ENCODE data around the gene IRGM. TPM values are rescaled to one million over a fixed set of nuclear protein-coding genes. Genes with fewer than 3 reads are reported as not detected.
"Not testable (repeated sequence)": the region's sequence is repeated elsewhere in the genome, so short reads cannot be mapped to it uniquely, and the experiment has no call there.

Gene IRGM
- total RNA-seq, 8 experiments from 2014 or later = 0.05 to 0.52 (median 0.46) TPM; not detected in 5

DNA sequence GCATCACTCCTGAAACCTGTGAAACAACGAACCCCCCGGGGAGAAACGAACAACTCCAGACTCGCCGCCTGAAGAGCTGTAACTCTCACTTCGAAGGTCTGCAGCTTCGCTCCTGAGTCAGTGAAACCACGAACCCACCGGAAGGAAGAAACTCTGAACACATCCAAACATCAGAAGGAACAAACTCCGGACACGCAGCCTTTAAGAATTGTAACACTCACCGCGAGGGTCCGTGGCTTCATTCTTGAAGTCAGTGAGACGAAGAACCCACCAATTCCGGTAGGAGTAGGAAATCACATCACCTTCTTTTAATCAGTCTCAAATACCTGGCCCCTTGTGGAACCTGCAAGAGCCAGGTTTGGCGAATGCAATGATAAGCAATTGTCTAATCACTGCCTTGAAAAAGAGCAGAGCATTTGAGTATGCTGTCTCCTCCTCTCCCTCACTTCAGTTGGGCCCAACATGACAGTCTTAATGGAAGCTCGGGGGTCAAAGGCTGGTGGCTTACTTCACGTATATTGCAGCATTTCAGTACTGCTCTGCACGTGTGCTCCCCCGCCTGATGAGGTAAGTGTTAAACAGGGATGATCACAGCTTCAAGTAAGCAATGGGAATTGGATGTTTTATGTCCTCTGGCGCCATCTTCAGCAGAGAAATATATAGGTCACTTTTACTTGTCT is 473 bp downstream of the IRGM start:
- Histone ChIP-seq H3K27ac (no peak overlapping the region), H3K4me1 (replicated peaks in 1 of 2) (no peaks in the 10 kb centered on the region), H3K4me3 (no peak overlapping the region)
- WGBS, 10 experiments = 0 to 82% (median 29%) methylated on average over 1 to 21 of the region's 22 CpGs
- in situ Hi-C loops (cut with MboI; ENCODE audit: low pct_unique_long_range_greater_than_20kb in 2 of 9, low sequenced_read_pairs in 9 of 9, unreplicated experiment in 9 of 9) = loop anchor here in 1 of 9 experiments (10.0 kb wide), 1 partner anchor 52 kb away; no protein-coding TSS in a partner anchor
- ATAC-seq (replicated peaks in 6 of 8) = peak; percentile 84 to 96 (median 91)

DNA sequence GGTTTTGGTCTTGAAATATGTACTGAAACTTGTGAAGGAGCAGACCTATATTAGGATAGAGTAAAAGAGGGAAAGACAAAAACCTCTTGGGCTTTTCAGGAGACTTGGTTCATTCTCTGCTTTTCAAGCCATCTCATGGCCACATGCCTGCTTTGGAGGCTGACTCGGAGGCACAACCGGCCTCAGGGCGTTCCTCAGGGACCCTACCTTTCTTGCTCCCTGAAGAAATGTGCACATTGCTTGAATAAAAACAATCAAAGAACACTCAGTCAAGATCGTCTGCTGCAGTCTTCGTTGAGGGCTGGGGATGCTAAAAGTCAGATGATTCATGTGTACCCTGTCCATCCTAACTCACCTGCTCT is 994 bp downstream of the IRGM start:
- in situ Hi-C loops (cut with MboI; ENCODE audit: low pct_unique_long_range_greater_than_20kb in 2 of 9, low sequenced_read_pairs in 9 of 9, unreplicated experiment in 9 of 9) = loop anchor here in 1 of 9 experiments (10.0 kb wide), 1 partner anchor 53 kb away; no protein-coding TSS in a partner anchor
- ATAC-seq (replicated peaks in 6 of 8) = peak in 1 of 8 experiments; percentile 16
- Histone ChIP-seq H3K4me1 (replicated peaks in 1 of 2) (no peaks in the 10 kb centered on the region), H3K27ac (no peak overlapping the region), H3K4me3 (no peak overlapping the region)
- WGBS, 10 experiments = 0 to 100% (median 40%) methylated on average over 1 to 4 of the region's 5 CpGs; no CpG with 5 or more reads in 3 of the 10 experiments

DNA sequence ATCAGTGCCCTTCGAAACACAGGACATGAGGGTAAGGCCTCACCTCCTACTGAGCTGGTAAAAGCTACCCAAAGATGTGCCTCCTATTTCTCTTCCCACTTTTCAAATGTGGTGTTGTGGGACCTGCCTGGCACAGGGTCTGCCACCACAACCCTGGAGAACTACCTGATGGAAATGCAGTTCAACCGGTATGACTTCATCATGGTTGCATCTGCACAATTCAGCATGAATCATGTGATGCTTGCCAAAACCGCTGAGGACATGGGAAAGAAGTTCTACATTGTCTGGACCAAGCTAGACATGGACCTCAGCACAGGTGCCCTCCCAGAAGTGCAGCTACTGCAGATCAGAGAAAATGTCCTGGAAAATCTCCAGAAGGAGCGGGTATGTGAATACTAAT is 1.9 kb downstream of the IRGM start:
- WGBS, 10 experiments = 17 to 88% (median 78%) methylated on average over 1 to 4 of the region's 4 CpGs; no CpG with 5 or more reads in 5 of the 10 experiments
- Histone ChIP-seq H3K4me3 (no peak overlapping the region), H3K4me1 (replicated peaks in 1 of 2) (no peaks in the 10 kb centered on the region), H3K27ac (no peak overlapping the region)
- in situ Hi-C loops (cut with MboI; ENCODE audit: low pct_unique_long_range_greater_than_20kb in 2 of 9, low sequenced_read_pairs in 9 of 9, unreplicated experiment in 9 of 9) = loop anchor here in 1 of 9 experiments (10.0 kb wide), 1 partner anchor 53 kb away; no protein-coding TSS in a partner anchor
- ATAC-seq (replicated peaks in 6 of 8) = no peak

DNA sequence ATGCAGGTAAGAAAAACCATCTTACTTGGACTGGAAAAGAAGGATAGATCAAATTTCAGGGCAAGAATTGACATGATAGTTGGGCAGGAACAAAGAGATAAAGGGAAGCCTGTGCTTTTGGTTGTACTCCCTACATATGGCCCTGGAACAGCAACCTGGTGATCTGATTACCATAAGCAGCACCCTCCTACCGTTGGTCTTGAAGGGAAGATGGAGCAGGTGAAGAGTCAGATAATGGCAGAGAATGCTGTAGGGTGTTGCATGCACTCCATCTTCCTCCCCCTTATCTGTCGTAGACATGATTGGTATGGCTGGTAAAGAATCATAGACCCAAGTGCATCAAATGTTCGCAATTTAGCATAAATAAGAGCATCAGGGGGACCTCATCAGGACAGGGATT is 4.7 kb downstream of the IRGM start:
- WGBS, 10 experiments = 8 to 83% (median 40%) methylated on average over 1 to 3 of the region's 3 CpGs; no CpG with 5 or more reads in 2 of the 10 experiments
- H3K4me1 ChIP-seq (replicated peaks in 1 of 2) = no peaks in the 10 kb centered on the region
- H3K27ac ChIP-seq = no peak overlapping the region
- in situ Hi-C loops (cut with MboI; ENCODE audit: low pct_unique_long_range_greater_than_20kb in 2 of 9, low sequenced_read_pairs in 9 of 9, unreplicated experiment in 9 of 9) = no loop called here
- H3K4me3 ChIP-seq = no peak overlapping the region
- no peak for ATAC-seq (replicated peaks in 6 of 8)

DNA sequence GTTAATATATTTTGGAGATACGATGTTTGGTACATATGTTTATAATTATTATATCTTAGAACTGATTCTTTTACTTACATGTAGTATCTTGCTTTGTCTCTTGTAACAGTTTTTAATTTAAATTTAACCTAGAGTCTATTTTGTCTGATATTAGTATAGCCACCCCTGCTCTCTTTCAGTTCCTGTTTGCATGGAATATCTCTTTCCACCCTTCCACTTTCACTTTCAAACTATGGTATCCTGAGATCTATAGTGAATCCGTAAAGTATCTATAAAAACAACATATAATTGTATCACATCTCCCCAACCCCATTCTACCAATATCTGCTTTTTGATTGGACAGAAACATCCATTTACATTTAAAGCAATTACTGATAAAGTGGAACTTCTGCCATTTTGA is 7.2 kb downstream of the IRGM start:
- Histone ChIP-seq H3K27ac (no peak overlapping the region), H3K4me3 (no peak overlapping the region), H3K4me1 (replicated peaks in 1 of 2) (no peaks in the 10 kb centered on the region)
- in situ Hi-C loops (cut with MboI; ENCODE audit: low pct_unique_long_range_greater_than_20kb in 2 of 9, low sequenced_read_pairs in 9 of 9, unreplicated experiment in 9 of 9) = no loop called here
- 18 to 97% (median 71%) methylated on average over 1 to 2 of the region's 2 CpGs; no CpG with 5 or more reads in 1 of the 10 experiments for WGBS, 10 experiments
- ATAC-seq (replicated peaks in 6 of 8) = no peak

DNA sequence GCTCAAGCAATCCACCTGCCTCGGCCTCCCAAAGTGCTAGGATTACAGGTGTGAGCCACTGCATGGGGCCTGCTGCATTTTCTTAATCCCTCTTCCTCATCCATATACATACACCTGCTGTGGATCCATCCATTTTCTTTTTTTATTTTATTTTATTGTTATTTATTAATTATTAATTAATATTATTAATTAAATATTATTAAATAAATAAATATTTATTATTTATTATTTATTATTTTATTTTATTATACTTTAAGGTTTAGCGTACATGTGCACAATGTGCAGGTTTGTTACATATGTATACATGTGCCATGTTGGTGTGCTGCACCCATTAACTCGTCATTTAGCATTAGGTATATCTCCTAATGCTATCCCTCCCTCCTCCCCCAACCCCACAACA is 10.4 kb downstream of the IRGM start:
- 36 to 80% (median 58%) methylated on average over 1 to 3 of the region's 3 CpGs for WGBS, 10 experiments
- H3K4me3 ChIP-seq; in situ Hi-C loops (cut with MboI; ENCODE audit: low pct_unique_long_range_greater_than_20kb in 2 of 9, low sequenced_read_pairs in 9 of 9, unreplicated experiment in 9 of 9); H3K4me1 ChIP-seq (replicated peaks in 1 of 2); H3K27ac ChIP-seq; ATAC-seq (replicated peaks in 6 of 8): not testable (repeated sequence)

DNA sequence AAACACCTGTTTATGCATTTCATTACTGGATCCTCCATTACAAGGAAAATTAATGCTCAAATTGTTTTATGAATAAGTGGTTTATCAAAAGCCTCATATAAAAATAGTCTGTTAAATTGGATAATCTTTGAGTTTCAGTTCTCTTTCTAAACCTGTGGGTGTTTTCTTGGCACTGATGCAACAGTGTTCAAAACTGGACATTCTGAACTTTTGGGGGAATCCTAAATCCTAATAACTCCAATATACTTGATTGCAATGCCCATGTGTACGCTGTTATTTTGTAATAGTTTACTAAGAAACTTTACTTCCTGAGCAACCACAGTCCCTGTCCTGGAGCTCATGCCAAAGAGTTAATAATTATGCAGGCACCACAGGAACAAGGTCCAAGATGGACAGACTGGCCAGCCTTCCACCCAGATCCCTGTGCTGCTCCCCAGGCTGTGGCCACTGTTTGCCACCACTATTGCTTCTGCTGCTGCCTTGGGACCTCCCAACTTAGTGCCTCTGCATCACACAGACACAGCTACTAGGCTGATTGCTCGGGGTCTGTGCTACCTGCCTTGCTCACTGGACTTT is 14.0 kb downstream of the IRGM start:
- ATAC-seq (replicated peaks in 6 of 8) = no peak
- no peak overlapping the region for H3K4me3 ChIP-seq
- WGBS, 10 experiments = 0 to 61% (median 33%) methylated on average over 1 to 2 of the region's 2 CpGs; no CpG with 5 or more reads in 4 of the 10 experiments
- H3K27ac ChIP-seq = no peak overlapping the region
- no peaks in the 10 kb centered on the region for H3K4me1 ChIP-seq (replicated peaks in 1 of 2)
- in situ Hi-C loops (cut with MboI; ENCODE audit: low pct_unique_long_range_greater_than_20kb in 2 of 9, low sequenced_read_pairs in 9 of 9, unreplicated experiment in 9 of 9) = no loop called here

DNA sequence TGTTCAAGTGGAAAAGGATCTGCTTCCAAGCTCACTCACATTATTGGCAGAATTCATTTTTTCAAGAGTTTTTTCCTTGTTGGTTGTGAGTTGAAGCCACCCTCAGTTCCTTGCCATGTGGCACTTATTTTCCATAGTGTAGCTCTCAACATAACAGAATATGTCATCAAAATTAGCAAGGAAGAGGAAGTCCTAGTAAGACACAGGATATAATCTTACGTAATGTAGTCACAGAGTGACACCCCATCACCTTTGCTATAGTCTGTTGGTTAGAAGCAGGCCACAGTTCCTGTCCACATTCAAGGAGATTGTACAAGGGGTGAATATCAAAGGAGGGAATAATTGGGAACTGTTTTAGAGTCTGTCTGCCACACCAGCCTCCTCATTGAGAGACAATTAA is 15.7 kb downstream of the IRGM start:
- no peak overlapping the region for H3K4me3 ChIP-seq
- no peak for ATAC-seq (replicated peaks in 6 of 8)
- no peaks in the 10 kb centered on the region for H3K4me1 ChIP-seq (replicated peaks in 1 of 2)
- no peak overlapping the region for H3K27ac ChIP-seq
- in situ Hi-C loops (cut with MboI; ENCODE audit: low pct_unique_long_range_greater_than_20kb in 2 of 9, low sequenced_read_pairs in 9 of 9, unreplicated experiment in 9 of 9) = no loop called here
- WGBS, 10 experiments = 20 to 100% (median 77%) methylated on average over 1 of the region's 1 CpG; no CpG with 5 or more reads in 4 of the 10 experiments

DNA sequence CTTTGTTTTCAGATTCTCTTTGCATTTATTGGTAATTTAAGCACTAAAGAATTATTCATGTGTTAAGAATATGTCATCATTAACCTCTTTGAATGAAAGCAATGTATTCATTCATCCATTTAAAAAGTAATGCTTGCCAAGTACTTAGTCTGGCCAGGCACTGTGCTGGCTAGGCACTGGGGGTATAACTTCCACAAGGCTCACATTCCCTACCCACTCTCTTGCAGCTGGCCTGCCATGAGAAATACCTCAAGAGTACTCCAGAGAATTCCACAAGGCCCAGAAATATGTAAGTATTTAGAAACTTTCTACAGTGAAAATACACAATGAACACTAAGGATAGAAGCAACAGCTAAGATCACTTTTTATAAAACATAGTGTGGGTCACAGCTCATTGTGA is 33.0 kb downstream of the IRGM start:
- Histone ChIP-seq H3K4me3 (no peak overlapping the region), H3K4me1 (replicated peaks in 1 of 2) (no peaks in the 10 kb centered on the region), H3K27ac (no peak overlapping the region)
- ATAC-seq (replicated peaks in 6 of 8) = no peak
- in situ Hi-C loops (cut with MboI; ENCODE audit: low pct_unique_long_range_greater_than_20kb in 2 of 9, low sequenced_read_pairs in 9 of 9, unreplicated experiment in 9 of 9) = no loop called here

DNA sequence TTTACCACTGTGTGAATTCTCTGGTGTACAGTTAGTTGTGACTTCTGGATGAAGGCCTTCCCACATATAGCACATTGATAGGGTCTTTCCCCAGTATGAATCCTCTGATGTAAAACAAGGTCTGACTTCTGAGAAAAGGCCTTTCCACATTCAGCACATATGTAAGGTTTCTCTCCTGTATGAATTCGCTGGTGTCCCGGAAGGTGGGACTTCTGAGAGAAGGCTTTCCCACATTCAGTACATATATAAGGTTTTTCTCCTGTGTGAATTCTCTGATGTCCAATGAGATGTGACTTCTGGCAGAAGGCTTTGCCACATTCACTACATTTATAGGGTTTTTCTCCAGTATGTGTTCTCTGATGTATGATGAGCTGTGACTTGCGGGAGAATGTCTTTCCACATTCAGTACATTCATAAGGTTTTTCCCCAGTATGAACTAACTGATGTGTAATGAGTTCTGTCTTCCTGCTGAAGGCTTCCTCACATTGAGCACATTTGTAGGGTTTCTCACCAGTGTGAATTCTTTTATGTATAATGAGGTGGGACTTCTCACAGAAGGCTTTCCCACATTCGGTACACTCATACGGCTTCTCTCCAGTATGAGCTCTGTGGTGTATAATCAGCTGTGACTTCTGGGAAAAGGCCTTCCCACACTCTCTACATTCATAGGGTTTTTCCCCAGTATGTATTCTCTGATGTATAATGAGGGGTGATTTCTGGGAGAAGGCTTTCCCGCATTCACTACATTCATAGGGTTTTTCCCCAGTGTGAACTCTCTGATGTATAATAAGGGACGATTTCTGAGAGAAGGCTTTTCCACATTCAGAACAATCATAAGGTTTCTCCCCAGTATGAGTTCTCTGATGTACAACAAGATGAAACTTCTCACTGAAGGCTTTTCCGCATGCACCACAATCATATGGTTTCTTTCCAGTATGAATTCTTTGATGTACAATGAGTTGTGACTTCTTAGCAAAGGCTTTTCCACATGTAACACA is 49.4 kb downstream of the IRGM start:
- ATAC-seq (replicated peaks in 6 of 8) = no peak
- in situ Hi-C loops (cut with MboI; ENCODE audit: low pct_unique_long_range_greater_than_20kb in 2 of 9, low sequenced_read_pairs in 9 of 9, unreplicated experiment in 9 of 9) = no loop called here
- WGBS, 10 experiments = 25 to 100% (median 84%) methylated on average over 1 to 7 of the region's 8 CpGs
- no peak overlapping the region for H3K4me3 ChIP-seq
- H3K4me1 ChIP-seq (replicated peaks in 1 of 2) = no peaks in the 10 kb centered on the region
- no peak overlapping the region for H3K27ac ChIP-seq

Measured in motor neuron (in vitro differentiated cells).